Colonic mucosa (tissue), 4 donors: ENCODE results near the gene GGCT. TPM values are rescaled to one million over a fixed set of nuclear protein-coding genes. Genes with fewer than 3 reads are reported as not detected.
A peak's percentile ranks its signal among the peaks of the same experiment; 100 is the strongest.
"Not testable (repeated sequence)": the region's sequence is repeated elsewhere in the genome, so short reads cannot be mapped to it uniquely, and the experiment has no call there.

ENCODE experiments used
- DNase-seq: peaks from one replicate; pipeline ENCODE4 v3.0.0-alpha.2; 2020
- H3K27ac ChIP-seq: fragments of 200-600 bp; one replicate; pipeline ENCODE4 v1.8.0; 2021
- H3K27me3 ChIP-seq: fragments of 200-600 bp; one replicate; pipeline ENCODE4 v1.8.0; 2021
- H3K36me3 ChIP-seq: fragments of 200-600 bp; one replicate; pipeline ENCODE4 v1.8.0; 2021
- H3K4me1 ChIP-seq: fragments of 200-600 bp; one replicate; pipeline ENCODE4 v1.8.0; 2021; ENCODE audit warnings: mild to moderate bottlenecking
- H3K4me3 ChIP-seq: fragments of 200-600 bp; one replicate; pipeline ENCODE4 v1.8.0; 2021
- H3K9ac ChIP-seq, 2 donors: one replicate each; pipeline ENCODE4 v1.7.0; 2013; ENCODE audit warnings: control low read depth in 2 of 2, low read depth in 2 of 2, low read length in 2 of 2
- H3K9me3 ChIP-seq: fragments of 200-600 bp; one replicate; pipeline ENCODE4 v1.8.0; 2021
- CTCF ChIP-seq: fragments of 200-600 bp; IDR thresholded peaks from one replicate; pipeline ENCODE4 v1.8.0; 2022; ENCODE audit warnings: antibody characterized with exemption, mild to moderate bottlenecking
- intact Hi-C: fragments of 100-400 bp; cut with DNase I; formaldehyde crosslinking; loops from one replicate; pipeline ENCODE4 v1.14.1; 2022
- total RNA-seq, 2 donors: library from RNA; stranded (reverse); fragmentation: NEBNext Ultra II Directional in 1 of 2; extraction: Animal tissue kit (Norgen Biotek cat#: 25700) in 1 of 2; gene quantifications; one replicate each; pipeline ENCODE4 v1.2.1, GENCODE V29; 2021
- donor health status: healthy.
- donor health status: DM: no; HTN: no; CAD: no.
- donor health status: DM: no; HTN: no; CAD: no.

Gene GGCT
- total RNA-seq, 2 donors from 2014 or later: 42.5 to 103 TPM

GRCh38 chr7:30548845-30549244 lies 44.2 kb upstream of the GGCT start:
- peak; percentile 83 for DNase-seq
- no peaks in the 10 kb centered on the region for H3K36me3 ChIP-seq
- H3K27ac ChIP-seq: no peak overlapping the region
- H3K4me3 ChIP-seq: no peak overlapping the region
- H3K9ac ChIP-seq: no peak overlapping the region
- H3K9me3 ChIP-seq: no peaks in the 10 kb centered on the region
- no peaks in the 10 kb centered on the region for H3K27me3 ChIP-seq
- intact Hi-C loops: loop anchor here (5.0 kb wide), 1 partner anchor 37 kb away; no protein-coding TSS in a partner anchor
- peak; percentile 87 for TF ChIP-seq CTCF
- H3K4me1 ChIP-seq: peaks cover 3% of the 10 kb centered on the region

DNA sequence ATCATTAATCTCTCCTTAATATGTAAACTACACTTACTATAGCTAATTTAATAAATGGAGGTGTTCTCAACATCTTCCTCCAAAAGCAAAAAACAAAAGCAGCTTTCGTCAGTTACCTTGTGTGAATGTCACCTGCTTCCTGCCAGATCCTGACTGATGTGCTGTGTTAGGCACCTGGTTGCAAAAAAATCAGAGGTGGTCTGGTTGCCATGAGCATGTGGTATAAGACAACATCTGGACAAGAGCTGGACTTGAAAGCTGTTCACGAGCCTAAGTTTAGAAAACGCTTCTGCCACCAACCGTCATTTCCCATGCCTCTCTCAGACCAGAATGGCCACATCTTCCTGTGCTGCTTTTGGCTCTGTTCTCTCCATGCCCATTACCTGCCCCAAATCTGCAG lies 42.0 kb upstream of the GGCT start:
- no peaks in the 10 kb centered on the region for H3K9me3 ChIP-seq
- H3K9ac ChIP-seq: no peak overlapping the region
- H3K4me3 ChIP-seq: no peak overlapping the region
- no peak for TF ChIP-seq CTCF
- H3K27me3 ChIP-seq: no peaks in the 10 kb centered on the region
- H3K27ac ChIP-seq: no peak overlapping the region
- DNase-seq: no peak
- H3K36me3 ChIP-seq: no peaks in the 10 kb centered on the region
- intact Hi-C loops: loop anchor here (5.0 kb wide), 1 partner anchor 34 kb away; no protein-coding TSS in a partner anchor
- H3K4me1 ChIP-seq: peaks cover 3% of the 10 kb centered on the region

GRCh38 chr7:30545791-30546555 lies 41.3 kb upstream of the GGCT start:
- Histone ChIP-seq H3K4me1 (peaks cover 3% of the 10 kb centered on the region), H3K9me3 (no peaks in the 10 kb centered on the region), H3K4me3 (no peak overlapping the region), H3K27ac (no peak overlapping the region), H3K27me3 (no peaks in the 10 kb centered on the region), H3K36me3 (no peaks in the 10 kb centered on the region), H3K9ac (no peak overlapping the region)
- DNase-seq: no peak
- TF ChIP-seq CTCF: no peak
- intact Hi-C loops: loop anchor here (5.0 kb wide), 1 partner anchor 34 kb away; no protein-coding TSS in a partner anchor

- no peaks in the 10 kb centered on the region for H3K36me3 ChIP-seq
- H3K9ac ChIP-seq: no peak overlapping the region
- H3K4me3 ChIP-seq: no peak overlapping the region
- no peak for TF ChIP-seq CTCF
- intact Hi-C loops: no loop called here
- peaks cover 2% of the 10 kb centered on the region for H3K4me1 ChIP-seq
- H3K9me3 ChIP-seq: no peaks in the 10 kb centered on the region
- no peak overlapping the region for H3K27ac ChIP-seq
- no peaks in the 10 kb centered on the region for H3K27me3 ChIP-seq
- DNase-seq: no peak
Observed at GRCh38 chr7:30543813-30544525, 39.3 kb upstream of the GGCT start.

- H3K27ac ChIP-seq, intact Hi-C loops, H3K9me3 ChIP-seq, H3K27me3 ChIP-seq, H3K4me3 ChIP-seq, H3K9ac ChIP-seq, H3K36me3 ChIP-seq, DNase-seq, H3K4me1 ChIP-seq: not testable (repeated sequence)
Observed at GRCh38 chr7:30543115-30543514, 38.5 kb upstream of the GGCT start.

DNA sequence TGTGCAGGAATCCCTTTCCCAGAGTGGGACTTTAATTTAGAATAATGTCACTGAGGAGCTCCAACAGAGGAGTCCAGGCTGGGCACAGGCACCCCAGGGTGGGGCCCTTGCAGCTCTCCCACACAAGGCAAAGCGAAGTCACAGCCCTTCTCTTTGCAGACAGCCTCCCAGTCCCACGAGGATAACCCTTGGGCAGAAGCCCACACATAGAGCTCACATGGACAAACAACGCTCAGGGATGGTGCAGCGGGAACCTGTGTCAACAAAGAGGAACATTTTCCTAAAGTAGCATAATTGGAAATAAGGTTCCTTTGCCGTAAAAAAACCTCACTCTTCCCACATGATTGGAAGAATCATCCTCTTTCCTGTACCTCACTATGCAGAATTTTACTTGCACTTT lies 29.3 kb upstream of the GGCT start:
- Histone ChIP-seq H3K27ac (no peak overlapping the region), H3K36me3 (no peaks in the 10 kb centered on the region), H3K9me3 (no peaks in the 10 kb centered on the region), H3K27me3 (no peaks in the 10 kb centered on the region), H3K4me3 (no peak overlapping the region), H3K9ac (no peak overlapping the region), H3K4me1 (no peaks in the 10 kb centered on the region)
- intact Hi-C loops: no loop called here
- TF ChIP-seq CTCF: no peak
- no peak for DNase-seq
